HEK293 (cell line): Measurements from ENCODE around the gene C4orf36.

Source experiments
- CTCF ChIA-PET: fragments of 350-600 bp; formaldehyde crosslinking; extraction: SDS; loops from one replicate; lab custom pipeline; 2021; ENCODE audit warnings: antibody characterized with exemption; lab: Yijun Ruan, JAX
- POLR2A ChIA-PET: fragments of 300-600 bp; formaldehyde crosslinking; extraction: SDS; loops from one replicate; lab custom pipeline; 2020; ENCODE audit warnings: antibody characterized with exemption, inconsistent platforms; lab: Yijun Ruan, JAX
- H3K27ac ChIP-seq: fragments of 200-500 bp; sonication (Bioruptor generic); 2 replicates; pipeline ENCODE4 v1.5.1; 2014; ENCODE audit warnings: low read depth, low read length, control low read depth, inconsistent platforms; ENCODE audit errors: extremely low read depth
- H3K36me3 ChIP-seq, 2 experiments: fragments of 200-500 bp in 1 of 2; sonication (Bioruptor generic) in 1 of 2; 1 replicate in 1 of 2; 2 replicates in 1 of 2; pipeline ENCODE4 v1.5.1; 2014 to 2017; ENCODE audit warnings: inconsistent platforms in 2 of 2, low read length in 2 of 2; ENCODE audit not compliant: control insufficient read depth in 2 of 2, insufficient read depth in 1 of 2
- H3K4me1 ChIP-seq: fragments of 200-500 bp; sonication (Bioruptor generic); 2 replicates; pipeline ENCODE4 v1.5.1; 2014; ENCODE audit warnings: mild to moderate bottlenecking, low read length, inconsistent platforms; ENCODE audit not compliant: control insufficient read depth, insufficient read depth
- H3K4me3 ChIP-seq: 2 replicates; pipeline ENCODE4 v1.5.1; 2011; ENCODE audit warnings: low read depth, mild to moderate bottlenecking, control low read depth, low read length, moderate library complexity
- H3K9me3 ChIP-seq: fragments of 200-500 bp; sonication (Bioruptor generic); 2 replicates; pipeline ENCODE4 v1.5.1; 2014; ENCODE audit warnings: low read depth, low read length, inconsistent platforms; ENCODE audit not compliant: control insufficient read depth, insufficient read depth
- ATF2 ChIP-seq: fragments of 450-650 bp; formaldehyde crosslinking; IDR thresholded peaks from 2 replicates; pipeline ENCODE4 v1.5.1; 2016; ENCODE audit warnings: missing biosample characterization, missing genetic modification characterization, low read depth
- HOXA7 ChIP-seq: sonication (generic); formaldehyde crosslinking; IDR thresholded peaks from 2 replicates; pipeline ENCODE4 v1.8.1; 2022; ENCODE audit warnings: missing genetic modification reagents, borderline replicate concordance
- HOXD13 ChIP-seq: sonication (generic); formaldehyde crosslinking; IDR thresholded peaks from 2 replicates; pipeline ENCODE4 v1.8.0; 2022; ENCODE audit warnings: missing genetic modification reagents, borderline replicate concordance
- OVOL3 ChIP-seq: fragments of 450-650 bp; formaldehyde crosslinking; IDR thresholded peaks from 2 replicates; pipeline ENCODE4 v1.5.1; 2016; ENCODE audit warnings: missing biosample characterization, missing genetic modification characterization
- PATZ1 ChIP-seq: fragments of 450-650 bp; formaldehyde crosslinking; IDR thresholded peaks from 2 replicates; pipeline ENCODE4 v1.5.1; 2016; ENCODE audit warnings: missing biosample characterization, missing genetic modification characterization
- PRDM10 ChIP-seq: fragments of 450-650 bp; formaldehyde crosslinking; IDR thresholded peaks from 2 replicates; pipeline ENCODE4 v1.5.1; 2016; ENCODE audit warnings: missing biosample characterization, missing genetic modification characterization
- SETDB1 ChIP-seq: IDR thresholded peaks from one replicate; pipeline ENCODE4 v1.6.1; 2017; ENCODE audit warnings: mild to moderate bottlenecking, low read length, moderate library complexity, mixed read lengths; ENCODE audit not compliant: insufficient read length
- TRIM28 ChIP-seq: IDR thresholded peaks from 2 replicates; pipeline ENCODE4 v1.6.1; 2011; ENCODE audit warnings: low read length, control low read depth, borderline replicate concordance
- ZBTB20 ChIP-seq: fragments of 450-650 bp; formaldehyde crosslinking; IDR thresholded peaks from 2 replicates; pipeline ENCODE4 v1.5.1; 2016; ENCODE audit warnings: missing biosample characterization, missing genetic modification characterization
- ZBTB21 ChIP-seq: fragments of 450-650 bp; formaldehyde crosslinking; IDR thresholded peaks from 2 replicates; pipeline ENCODE4 v1.5.1; 2017; ENCODE audit warnings: missing biosample characterization, missing genetic modification characterization
- ZBTB8A ChIP-seq: fragments of 450-650 bp; formaldehyde crosslinking; IDR thresholded peaks from 2 replicates; pipeline ENCODE4 v1.5.1; 2016; ENCODE audit warnings: missing biosample characterization, missing genetic modification characterization
- ZNF114 ChIP-seq: fragments of 450-650 bp; formaldehyde crosslinking; IDR thresholded peaks from 2 replicates; pipeline ENCODE4 v1.5.0; 2017; ENCODE audit warnings: missing biosample characterization, missing genetic modification characterization
- ZNF121 ChIP-seq: fragments of 450-650 bp; formaldehyde crosslinking; IDR thresholded peaks from 2 replicates; pipeline ENCODE4 v1.5.1; 2016; ENCODE audit warnings: missing biosample characterization, missing genetic modification characterization
- ZNF239 ChIP-seq: fragments of 450-650 bp; formaldehyde crosslinking; IDR thresholded peaks from 2 replicates; pipeline ENCODE4 v1.5.1; 2016; ENCODE audit warnings: missing biosample characterization, missing genetic modification characterization
- ZNF391 ChIP-seq: fragments of 450-650 bp; formaldehyde crosslinking; IDR thresholded peaks from 2 replicates; pipeline ENCODE4 v1.5.1; 2016; ENCODE audit warnings: low read depth, missing biosample characterization, missing genetic modification characterization, borderline replicate concordance
- ZNF416 ChIP-seq: fragments of 450-650 bp; formaldehyde crosslinking; IDR thresholded peaks from 2 replicates; pipeline ENCODE4 v1.5.1; 2016; ENCODE audit warnings: missing biosample characterization, missing genetic modification characterization
- ZNF426 ChIP-seq: fragments of 450-650 bp; formaldehyde crosslinking; IDR thresholded peaks from 2 replicates; pipeline ENCODE4 v1.5.1; 2017; ENCODE audit warnings: missing biosample characterization, missing genetic modification characterization, mild to moderate bottlenecking, inconsistent platforms, moderate library complexity
- ZNF514 ChIP-seq: fragments of 450-650 bp; formaldehyde crosslinking; IDR thresholded peaks from 2 replicates; pipeline ENCODE4 v1.5.1; 2016; ENCODE audit warnings: missing biosample characterization, missing genetic modification characterization
- ZNF521 ChIP-seq: fragments of 450-650 bp; formaldehyde crosslinking; IDR thresholded peaks from 2 replicates; pipeline ENCODE4 v1.5.1; 2017; ENCODE audit warnings: missing biosample characterization, mild to moderate bottlenecking, missing genetic modification characterization
- ZNF555 ChIP-seq: fragments of 450-650 bp; formaldehyde crosslinking; conservative IDR thresholded peaks from 2 replicates; pipeline ENCODE4 v1.5.1; 2017; ENCODE audit warnings: missing biosample characterization, mild to moderate bottlenecking, missing genetic modification characterization, inconsistent platforms
- ZNF610 ChIP-seq: fragments of 450-650 bp; formaldehyde crosslinking; IDR thresholded peaks from 2 replicates; pipeline ENCODE4 v1.5.1; 2016; ENCODE audit warnings: missing biosample characterization, missing genetic modification characterization, borderline replicate concordance
- ZNF707 ChIP-seq: fragments of 450-650 bp; formaldehyde crosslinking; IDR thresholded peaks from 2 replicates; pipeline ENCODE4 v1.5.1; 2016; ENCODE audit warnings: missing biosample characterization, missing genetic modification characterization
- ZNF791 ChIP-seq: fragments of 450-650 bp; formaldehyde crosslinking; IDR thresholded peaks from 2 replicates; pipeline ENCODE4 v1.5.1; 2016; ENCODE audit warnings: missing biosample characterization, missing genetic modification characterization
- ZSCAN16 ChIP-seq: fragments of 450-650 bp; formaldehyde crosslinking; IDR thresholded peaks from 2 replicates; pipeline ENCODE4 v1.5.1; 2016; ENCODE audit warnings: missing biosample characterization, missing genetic modification characterization

The C4orf36 gene

GRCh38 chr4:86893136-86893535, 914 bp upstream of the C4orf36 start (continued):
- no peak for TF ChIP-seq ZBTB20 (tag by site-specific recombination)
- TF ChIP-seq HOXA7: no peak
- TF ChIP-seq ZNF391 (tag by site-specific recombination): no peak
- no peak for TF ChIP-seq ZNF114 (tag by site-specific recombination)

- no peaks in the 10 kb centered on the region for H3K36me3 ChIP-seq
- TF ChIP-seq ZBTB8A: 0 out of 2 replicates have a peak, but pooled peaks have one; percentile 1
- peak; percentile 36; the same call in 1 of the 2 replicates for TF ChIP-seq PRDM10 (tag by site-specific recombination)
- TF ChIP-seq ATF2 (tag by site-specific recombination): no peak
- H3K4me1 ChIP-seq: no peaks in the 10 kb centered on the region
- H3K9me3 ChIP-seq: no peaks in the 10 kb centered on the region
- peak overlapping the region; percentile 58 for H3K4me3 ChIP-seq
- ChIA-PET CTCF (interaction anchor here (0.7 to 3.6 kb wide), 4 partner anchors 298 to 1664 kb away, joined by 3 to 29 read pairs (median 14); partner anchors contain the start of gene PTPN13), POLR2A (no interaction called here)
- peak overlapping the region; percentile 91 for H3K27ac ChIP-seq
These were observed 376 bp upstream of the C4orf36 start for GRCh38 chr4:86892636-86892960.

- Histone ChIP-seq H3K4me3 (no peak overlapping the region), H3K27ac (no peak overlapping the region), H3K9me3 (no peaks in the 10 kb centered on the region), H3K36me3 (no peaks in the 10 kb centered on the region), H3K4me1 (no peaks in the 10 kb centered on the region)
- TF ChIP-seq ZNF416 (tag by site-specific recombination): no peak
- TF ChIP-seq ZNF707 (tag by site-specific recombination): no peak
- no peak for TF ChIP-seq ZNF610
- TF ChIP-seq OVOL3: no peak
- no peak for TF ChIP-seq ZNF555
- TF ChIP-seq ZNF239: no peak
- POLR2A ChIA-PET: no interaction called here
- CTCF ChIA-PET: interaction anchor here (0.6 to 3.1 kb wide), 3 partner anchors 368 to 590 kb away, joined by 3 to 24 read pairs (median 3); no protein-coding TSS in a partner anchor
These were observed 1.4 kb downstream of the C4orf36 start for GRCh38 chr4:86890790-86891189.

- Histone ChIP-seq H3K36me3 (no peaks in the 10 kb centered on the region), H3K4me1 (no peaks in the 10 kb centered on the region), H3K9me3 (no peaks in the 10 kb centered on the region), H3K4me3 (no peak overlapping the region), H3K27ac (no peak overlapping the region)
- ChIA-PET POLR2A (no interaction called here), CTCF (no interaction called here)
- TF ChIP-seq ZNF426 (tag by site-specific recombination) (no peak), ZNF514 (tag by site-specific recombination) (no peak), SETDB1 (peak; percentile 97), HOXD13 (no peak), ZBTB21 (tag by site-specific recombination) (no peak), PATZ1 (tag by site-specific recombination) (no peak), ZSCAN16 (tag by site-specific recombination) (no peak), ZNF121 (tag by site-specific recombination) (no peak), ZNF791 (tag by site-specific recombination) (peak; percentile 99), ZNF521 (tag by site-specific recombination) (no peak), TRIM28 (peak; percentile 75; the same call in 1 of the 2 replicates)
These were observed 12.6 kb downstream of the C4orf36 start for GRCh38 chr4:86879641-86880040.
